Activated CD8-positive, alpha-beta memory T cell treated with anti-CD3 and anti-CD28 coated beads, Interleukin-2, amount 50 U/mL, for 1 hour (primary cell): ENCODE data around the gene CRELD1.
"Not testable (repeated sequence)": the region's sequence is repeated elsewhere in the genome, so short reads cannot be mapped to it uniquely, and the experiment has no call there.

Source experiments
- DNase-seq: peaks from one replicate; pipeline ENCODE4 v3.0.0-alpha.2; 2020; ENCODE audit errors: extremely low read depth

The CRELD1 gene

GRCh38 chr3:9934993-9935392, 1.4 kb downstream of the CRELD1 start:
- DNase-seq, result no peak

- no peak for DNase-seq
These were observed 2.4 kb downstream of the CRELD1 start for GRCh38 chr3:9935966-9936510.

GRCh38 chr3:9937486-9938238, 4.0 kb downstream of the CRELD1 start:
- DNase-seq, result no peak

- DNase-seq, result no peak
These were observed 5.3 kb downstream of the CRELD1 start for GRCh38 chr3:9938966-9939365.

- not testable (repeated sequence) for DNase-seq
These were observed 6.3 kb downstream of the CRELD1 start for GRCh38 chr3:9939906-9940305.

GRCh38 chr3:9940746-9941145, 7.1 kb downstream of the CRELD1 start:
- no peak for DNase-seq

GRCh38 chr3:9942164-9942563, 8.5 kb downstream of the CRELD1 start:
- DNase-seq, result no peak

- no peak for DNase-seq
These were observed 9.5 kb downstream of the CRELD1 start for GRCh38 chr3:9942934-9943690.

- DNase-seq, result no peak
These were observed 10.6 kb downstream of the CRELD1 start for GRCh38 chr3:9944271-9944670.

GRCh38 chr3:9945358-9945757, 11.7 kb downstream of the CRELD1 start:
- no peak for DNase-seq

GRCh38 chr3:9946112-9947024, 12.7 kb downstream of the CRELD1 start:
- peak; percentile 59 for DNase-seq

- no peak for DNase-seq
These were observed 13.7 kb downstream of the CRELD1 start for GRCh38 chr3:9947025-9947995.

- DNase-seq, result no peak
These were observed 15.0 kb downstream of the CRELD1 start for GRCh38 chr3:9948586-9948985.

GRCh38 chr3:9949115-9949514, 15.5 kb downstream of the CRELD1 start:
- DNase-seq, result no peak

GRCh38 chr3:9949626-9950025, 16.0 kb downstream of the CRELD1 start:
- no peak for DNase-seq

GRCh38 chr3:9951126-9951525, 17.5 kb downstream of the CRELD1 start:
- DNase-seq, result no peak

GRCh38 chr3:9951598-9951961, 17.9 kb downstream of the CRELD1 start:
- DNase-seq, result no peak

- DNase-seq, result no peak
These were observed 18.6 kb downstream of the CRELD1 start, which contains the start of gene PRRT3 for GRCh38 chr3:9951962-9952805. Gene PRRT3 (minus strand): TSS chr3:9952408. CDS start chr3:9950115, 2,293 bp downstream.

- DNase-seq, result no peak
These were observed 21.5 kb downstream of the CRELD1 start for GRCh38 chr3:9955067-9955502.
